ENCODE results near the gene CSK.
"Not testable (repeated sequence)": the region's sequence is repeated elsewhere in the genome, so short reads cannot be mapped to it uniquely, and the experiment has no call there.

CSK gene

DNA sequence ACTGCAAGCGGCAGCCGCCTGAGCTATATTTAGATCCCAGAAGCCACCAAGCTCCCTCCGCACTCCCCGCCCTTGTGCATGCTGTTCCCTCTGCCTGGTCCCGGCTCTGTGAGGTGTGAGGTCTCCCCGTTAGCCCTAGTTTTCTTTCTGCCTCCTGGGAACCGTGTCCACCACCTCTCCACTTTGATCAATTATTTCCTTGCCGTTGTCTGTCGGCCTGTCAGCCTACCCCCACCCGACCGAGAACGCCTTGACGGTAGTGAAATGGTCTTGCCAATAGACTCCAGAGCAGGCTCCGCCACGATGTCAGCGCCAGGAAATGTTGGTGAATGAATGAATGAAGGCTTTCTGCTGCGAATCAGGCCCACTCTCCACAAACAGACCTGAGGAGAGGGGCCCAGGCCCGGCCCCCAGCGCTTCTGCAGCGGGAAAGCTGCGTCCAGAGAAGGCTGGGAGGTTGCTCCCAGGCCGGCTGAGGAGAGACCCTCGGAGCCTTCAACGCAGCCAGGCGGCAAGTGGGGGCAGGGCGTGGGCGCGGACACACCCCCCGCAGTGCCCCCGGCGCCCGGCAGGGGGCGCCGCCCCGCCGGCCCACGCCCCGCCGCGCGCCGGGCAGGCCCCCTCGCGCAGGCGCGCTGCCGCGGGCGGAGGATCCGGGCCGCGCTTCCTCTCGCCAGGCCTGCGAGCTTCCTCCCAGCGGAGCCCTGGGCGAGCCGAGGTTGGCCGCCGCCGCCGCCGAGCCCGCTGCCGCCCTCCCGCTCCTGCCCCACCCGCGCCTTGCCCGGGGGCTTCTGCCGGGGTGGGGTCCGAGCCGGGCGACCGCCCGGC is at the start of gene CSK:
Gene CSK, plus strand, starts transcription at position 650 of the 828 bp plus-strand sequence. CDS start 16,218 bp downstream, outside the sequence.
- no peak for DNase-seq (ENCODE audit: low spot score)

- no peak for DNase-seq (ENCODE audit: low spot score)
Measured at GRCh38 chr15:74732846-74733245, 49.0 kb upstream of the CSK start.

DNA sequence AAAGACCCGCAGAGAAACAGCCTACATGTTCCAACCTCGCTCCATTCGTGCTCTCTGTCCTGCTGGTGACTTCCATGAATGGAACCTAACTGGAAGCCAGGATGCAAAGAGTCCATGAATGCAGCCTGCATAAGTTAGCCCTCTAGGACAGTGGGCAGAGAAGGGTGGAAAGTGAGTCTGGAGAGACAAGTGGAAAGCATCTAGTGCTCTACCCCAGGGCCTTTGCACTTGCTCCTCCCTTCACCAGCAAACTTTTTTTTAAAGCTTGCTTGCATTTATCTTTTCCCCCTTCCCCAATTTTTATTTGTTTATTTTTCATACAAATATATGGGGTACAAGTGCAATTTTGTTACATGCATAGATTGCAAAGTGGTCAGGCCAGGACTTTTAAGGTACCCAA is 48.6 kb upstream of the CSK start:
- DNase-seq (ENCODE audit: low spot score), result no peak

DNA sequence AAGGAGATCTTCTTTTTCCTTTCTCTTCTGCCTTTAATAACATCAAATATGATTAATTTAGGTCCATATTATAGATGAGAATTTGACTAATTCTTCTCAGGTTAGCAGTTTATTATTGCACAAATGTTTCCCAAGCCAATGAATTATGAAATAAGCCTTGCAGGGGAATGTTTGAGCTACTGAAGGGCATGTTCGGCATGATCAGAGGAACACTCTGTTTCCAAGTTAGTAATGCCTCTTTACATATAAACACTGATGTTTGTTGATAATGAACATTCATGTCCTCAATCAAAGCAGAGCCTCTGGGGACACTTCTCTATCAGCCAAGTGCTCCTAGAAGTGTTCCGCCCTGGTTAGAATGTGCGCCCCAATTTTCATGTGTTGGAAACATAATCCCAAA is 46.6 kb upstream of the CSK start:
- no peak for DNase-seq (ENCODE audit: low spot score)

DNA sequence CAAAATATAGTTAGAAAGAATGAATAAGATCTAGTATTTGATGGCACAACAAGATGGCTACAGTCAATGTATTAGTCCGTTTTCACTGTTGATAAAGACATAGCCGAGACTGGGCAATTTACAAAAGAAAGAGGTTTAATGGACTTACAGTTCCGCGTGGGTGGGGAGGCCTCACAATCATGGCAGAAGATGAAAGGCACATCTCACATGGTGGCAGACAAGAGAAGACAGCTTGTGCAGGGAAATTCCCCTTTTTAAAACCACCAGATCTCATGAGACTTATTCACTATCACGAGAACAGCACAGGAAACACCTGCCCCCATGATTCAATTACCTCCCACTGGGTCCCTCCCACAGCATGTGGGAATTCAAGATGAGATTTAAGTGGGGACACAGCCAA is 43.6 kb upstream of the CSK start:
- not testable (repeated sequence) for DNase-seq (ENCODE audit: low spot score)

GRCh38 chr15:74742422-74742821 is 39.5 kb upstream of the CSK start:
- DNase-seq (ENCODE audit: low spot score), result no peak

DNA sequence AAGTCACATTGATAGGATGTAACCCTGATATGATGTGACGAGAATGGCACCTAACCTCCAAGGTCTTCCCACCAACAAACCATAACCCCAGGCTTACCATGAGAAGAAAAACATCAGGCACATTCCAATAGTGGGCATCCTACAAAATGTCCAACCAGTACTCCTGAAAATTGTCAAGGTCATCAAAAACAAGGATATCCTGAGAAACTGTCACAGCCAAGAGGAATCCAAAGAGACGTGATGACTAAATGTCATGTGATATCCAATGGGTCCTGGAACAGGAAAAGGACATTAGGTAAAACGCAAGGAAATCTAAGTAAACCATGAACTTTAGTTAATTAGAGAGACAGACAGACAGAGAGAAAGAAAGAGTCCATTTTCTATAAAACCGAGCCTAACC is 35.5 kb upstream of the CSK start:
- no peak for DNase-seq (ENCODE audit: low spot score)

- DNase-seq (ENCODE audit: low spot score), result no peak
Measured at GRCh38 chr15:74748322-74748946, 33.4 kb upstream of the CSK start, which contains the start of gene CYP1A2. Gene CYP1A2, plus strand, starts transcription at chr15:74748845. Its CDS starts 894 bp downstream, at chr15:74749739.

DNA sequence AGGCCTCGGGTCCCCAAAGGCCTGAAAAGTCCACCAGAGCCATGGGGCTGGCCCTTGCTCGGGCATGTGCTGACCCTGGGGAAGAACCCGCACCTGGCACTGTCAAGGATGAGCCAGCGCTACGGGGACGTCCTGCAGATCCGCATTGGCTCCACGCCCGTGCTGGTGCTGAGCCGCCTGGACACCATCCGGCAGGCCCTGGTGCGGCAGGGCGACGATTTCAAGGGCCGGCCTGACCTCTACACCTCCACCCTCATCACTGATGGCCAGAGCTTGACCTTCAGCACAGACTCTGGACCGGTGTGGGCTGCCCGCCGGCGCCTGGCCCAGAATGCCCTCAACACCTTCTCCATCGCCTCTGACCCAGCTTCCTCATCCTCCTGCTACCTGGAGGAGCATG is 32.0 kb upstream of the CSK start:
- DNase-seq (ENCODE audit: low spot score), result no peak

DNA sequence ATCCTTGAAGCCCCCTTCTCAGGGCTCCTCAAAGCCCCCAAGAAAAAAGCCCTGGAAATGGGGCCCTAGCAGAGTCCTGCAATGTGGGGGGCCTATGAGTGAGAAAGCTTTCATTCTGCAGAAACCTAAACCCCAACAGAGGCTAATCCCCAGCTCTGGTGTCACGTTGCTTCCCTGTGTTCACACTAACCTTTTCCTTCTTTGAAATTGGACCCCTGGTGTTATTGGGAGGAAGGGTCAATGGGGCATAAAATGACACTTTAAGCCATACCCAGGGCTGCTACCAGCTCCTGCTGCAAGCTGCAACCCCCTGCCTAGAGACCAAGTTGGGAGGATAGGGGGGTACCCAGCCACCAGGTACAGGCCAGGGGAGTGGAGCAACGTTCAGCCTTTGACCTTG is 31.1 kb upstream of the CSK start:
- DNase-seq (ENCODE audit: low spot score), result no peak

- no peak for DNase-seq (ENCODE audit: low spot score)
Measured at GRCh38 chr15:74752011-74752410, 29.9 kb upstream of the CSK start.

DNA sequence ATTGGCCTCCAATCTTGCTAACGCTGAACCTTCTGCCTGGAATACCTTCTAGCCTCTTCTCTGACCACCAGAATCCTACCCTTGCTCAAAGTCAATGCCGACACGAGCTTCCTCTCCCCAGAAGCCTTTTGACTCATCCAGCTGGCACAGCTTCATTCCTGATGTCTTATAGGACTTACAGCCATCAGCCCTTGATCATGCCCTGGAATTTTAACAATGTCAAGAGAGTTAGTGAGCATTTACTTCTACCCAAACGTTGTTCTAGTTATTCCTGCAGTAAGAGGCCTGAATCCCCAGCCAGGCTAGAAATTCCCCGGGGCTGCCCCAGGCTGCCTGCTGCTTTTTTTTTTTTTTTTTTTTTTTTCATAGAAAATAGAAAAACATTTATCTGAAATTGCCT is 29.3 kb upstream of the CSK start:
- DNase-seq (ENCODE audit: low spot score), result no peak

- DNase-seq (ENCODE audit: low spot score), result no peak
Measured at GRCh38 chr15:74754593-74755215, 27.2 kb upstream of the CSK start.

DNA sequence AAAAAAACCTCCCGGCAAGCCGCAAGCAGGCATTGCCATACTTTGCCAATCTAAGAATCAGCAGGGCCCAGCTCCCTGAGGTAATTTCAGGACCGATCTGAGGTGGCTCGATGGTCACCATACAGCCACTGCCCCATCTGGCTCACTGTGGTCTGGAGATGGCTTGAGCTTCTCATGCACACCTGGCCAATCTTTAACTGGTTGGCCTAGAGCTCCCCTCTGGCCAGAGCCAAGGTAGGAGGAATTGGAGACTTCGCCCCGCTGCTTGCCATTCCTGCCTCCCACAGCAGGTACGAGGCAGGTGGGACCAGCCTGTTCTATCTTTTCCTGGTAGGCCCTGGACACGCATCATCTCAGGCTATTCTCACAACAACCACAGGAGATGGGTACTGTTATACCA is 23.1 kb upstream of the CSK start:
- no peak for DNase-seq (ENCODE audit: low spot score)

DNA sequence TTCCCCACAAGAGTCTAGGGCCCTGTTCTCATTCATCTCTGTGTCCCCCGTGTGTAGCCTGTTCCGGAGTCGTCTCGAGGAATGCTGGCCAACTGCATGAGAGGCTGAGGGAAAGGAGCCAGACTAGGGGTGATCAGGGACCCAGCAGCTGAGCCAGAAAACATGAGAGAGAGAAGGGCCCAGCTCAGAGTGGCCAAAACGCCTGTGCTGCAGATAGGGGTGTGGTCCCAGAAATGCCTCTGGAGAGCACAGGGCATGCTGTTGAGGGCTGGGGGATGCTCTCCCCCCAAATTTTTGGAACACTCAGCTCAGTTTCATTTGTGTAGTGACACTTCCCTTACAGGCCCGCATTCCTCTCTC is 19.1 kb upstream of the CSK start:
- no peak for DNase-seq (ENCODE audit: low spot score)

- no peak for DNase-seq (ENCODE audit: low spot score)
Measured at GRCh38 chr15:74763416-74763815, 18.5 kb upstream of the CSK start.

GRCh38 chr15:74767167-74768098 is 14.4 kb upstream of the CSK start:
- no peak for DNase-seq (ENCODE audit: low spot score)

GRCh38 chr15:74768099-74768770 is 13.6 kb upstream of the CSK start:
- DNase-seq (ENCODE audit: low spot score), result no peak

DNA sequence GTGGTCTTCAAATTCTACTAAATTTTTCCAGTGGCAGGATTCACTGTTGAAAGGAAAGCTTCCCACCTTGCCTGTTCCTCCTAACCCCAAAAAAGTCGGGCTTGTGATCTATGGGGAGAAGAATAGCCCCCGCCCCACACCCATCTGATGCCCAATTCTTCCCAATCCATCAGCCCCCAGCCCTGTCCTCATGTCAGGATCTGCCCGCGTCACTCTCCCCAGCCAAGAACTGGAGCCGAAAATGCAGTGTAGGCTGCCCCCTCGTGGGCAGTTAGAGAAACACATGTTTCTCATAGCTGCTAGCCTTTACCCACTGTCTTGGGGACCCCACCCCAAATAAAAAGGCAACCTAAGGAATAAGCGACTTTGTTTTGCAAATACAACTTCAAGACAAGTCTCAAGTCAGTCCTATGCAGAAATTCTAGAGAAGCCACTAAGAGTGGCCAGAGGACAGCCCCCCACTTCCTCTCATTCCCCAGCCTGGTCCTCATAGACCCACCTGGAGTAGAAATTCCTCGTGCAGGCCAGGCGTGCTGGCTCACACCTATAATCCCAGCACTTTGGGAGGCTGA is 13.0 kb upstream of the CSK start:
- no peak for DNase-seq (ENCODE audit: low spot score)

DNA sequence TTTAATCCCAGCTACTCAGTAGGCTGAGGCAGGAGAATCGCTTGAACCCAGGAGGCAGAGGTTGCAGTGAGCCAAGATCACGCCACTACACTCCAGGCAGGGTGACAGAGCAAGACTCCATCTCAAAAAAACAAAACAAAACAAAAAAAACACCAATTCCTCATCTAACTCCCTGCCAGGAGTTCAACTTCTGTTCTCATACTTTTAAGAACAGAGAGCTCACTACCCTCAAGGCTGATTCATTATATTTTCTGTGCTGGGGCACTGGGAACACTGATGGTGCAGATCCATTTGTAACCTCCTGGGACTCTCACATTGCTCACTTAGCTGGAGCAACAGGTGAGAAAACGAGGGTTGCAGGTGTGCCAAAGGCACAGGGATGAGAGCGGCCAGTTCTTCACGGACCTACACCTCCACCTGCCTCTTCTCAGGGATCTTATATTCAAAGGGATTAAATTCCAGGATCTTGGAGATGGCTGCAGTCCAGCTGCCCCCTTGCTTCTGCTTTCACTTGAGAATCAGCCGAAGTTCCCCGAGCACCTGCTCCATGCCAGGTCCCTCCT is 12.3 kb upstream of the CSK start:
- no peak for DNase-seq (ENCODE audit: low spot score)

Data from pons (tissue), 1 donor.